Measurements from ENCODE around the gene CDH26.

Gene CDH26

GRCh38 chr20:59958123-59958522 lies at the start of gene CDH26:
Gene CDH26, plus strand, starts transcription at chr20:59958423. Its CDS starts 304 bp downstream, at chr20:59958727.
- no peak within 1 kb of the TSS for H3K4me3 Mint-ChIP-seq
- H3K4me1 Mint-ChIP-seq (ENCODE audit: low read depth), result peaks cover 16% of the 10 kb centered on the region
- no peaks in the 10 kb centered on the region for H3K36me3 Mint-ChIP-seq (ENCODE audit: low read depth)
- intact Hi-C loops (cut with micrococcal nuclease), result no loop called here
- H3K27ac Mint-ChIP-seq, result no peak within 1 kb of the TSS
- no peaks in the 10 kb centered on the region for H3K27me3 Mint-ChIP-seq
- H3K9me3 Mint-ChIP-seq, result no peaks in the 10 kb centered on the region

GRCh38 chr20:59908855-59909254 lies 49.4 kb upstream of the CDH26 start:
- intact Hi-C loops (cut with micrococcal nuclease), result no loop called here
- Mint-ChIP-seq H3K4me1 (ENCODE audit: low read depth) (peaks cover 6% of the 10 kb centered on the region), H3K4me3 (no peak overlapping the region), H3K36me3 (ENCODE audit: low read depth) (no peaks in the 10 kb centered on the region), H3K9me3 (peaks cover 9% of the 10 kb centered on the region), H3K27ac (no peak overlapping the region), H3K27me3 (peaks cover 2% of the 10 kb centered on the region)

DNA sequence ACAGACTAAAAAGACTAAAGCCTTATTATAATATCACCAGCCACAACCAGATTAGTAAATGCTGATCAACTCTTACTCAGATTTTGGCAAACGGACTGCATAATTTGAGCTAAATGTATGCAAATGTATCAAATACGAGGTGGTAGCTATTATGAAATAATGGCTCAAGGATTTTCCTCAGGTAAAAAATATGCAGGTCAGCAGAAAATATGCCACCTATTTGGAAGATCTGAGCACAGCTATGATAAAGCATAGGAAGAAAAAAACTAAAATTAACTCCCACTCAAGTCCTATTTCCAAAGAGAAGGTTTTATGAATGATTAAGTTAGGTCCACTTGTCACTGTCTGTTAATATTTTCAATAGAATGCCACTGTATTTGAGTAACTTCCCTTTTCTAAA lies 47.2 kb upstream of the CDH26 start:
- peaks cover 6% of the 10 kb centered on the region for H3K4me1 Mint-ChIP-seq (ENCODE audit: low read depth)
- no peak overlapping the region for H3K27ac Mint-ChIP-seq
- no peaks in the 10 kb centered on the region for H3K36me3 Mint-ChIP-seq (ENCODE audit: low read depth)
- peaks cover 2% of the 10 kb centered on the region for H3K27me3 Mint-ChIP-seq
- intact Hi-C loops (cut with micrococcal nuclease), result no loop called here
- peaks cover 9% of the 10 kb centered on the region for H3K9me3 Mint-ChIP-seq
- no peak overlapping the region for H3K4me3 Mint-ChIP-seq

DNA sequence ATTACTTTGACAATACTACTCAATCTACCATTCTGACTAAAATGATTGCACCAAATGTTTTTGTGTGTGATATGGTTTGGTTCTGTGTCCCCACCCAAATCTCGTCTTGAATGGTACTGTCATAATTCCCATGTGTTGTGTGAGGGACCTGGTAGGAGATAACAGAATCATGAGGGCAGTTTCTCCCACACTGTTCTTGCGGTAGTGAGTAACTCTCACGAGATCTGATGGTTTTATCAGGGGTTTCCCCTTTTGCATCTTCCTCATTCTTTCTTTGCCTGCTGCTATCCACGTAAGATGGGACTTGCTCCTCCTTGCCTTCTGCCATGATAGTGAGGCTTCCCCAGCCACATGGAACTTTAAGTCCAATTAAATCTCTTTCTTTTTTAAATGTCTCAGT lies 45.6 kb upstream of the CDH26 start:
- Mint-ChIP-seq H3K27ac (no peak overlapping the region), H3K27me3 (no peaks in the 10 kb centered on the region), H3K9me3 (peaks cover 9% of the 10 kb centered on the region), H3K36me3 (ENCODE audit: low read depth) (no peaks in the 10 kb centered on the region), H3K4me3 (no peak overlapping the region), H3K4me1 (ENCODE audit: low read depth) (peaks cover 6% of the 10 kb centered on the region)
- intact Hi-C loops (cut with micrococcal nuclease), result no loop called here

DNA sequence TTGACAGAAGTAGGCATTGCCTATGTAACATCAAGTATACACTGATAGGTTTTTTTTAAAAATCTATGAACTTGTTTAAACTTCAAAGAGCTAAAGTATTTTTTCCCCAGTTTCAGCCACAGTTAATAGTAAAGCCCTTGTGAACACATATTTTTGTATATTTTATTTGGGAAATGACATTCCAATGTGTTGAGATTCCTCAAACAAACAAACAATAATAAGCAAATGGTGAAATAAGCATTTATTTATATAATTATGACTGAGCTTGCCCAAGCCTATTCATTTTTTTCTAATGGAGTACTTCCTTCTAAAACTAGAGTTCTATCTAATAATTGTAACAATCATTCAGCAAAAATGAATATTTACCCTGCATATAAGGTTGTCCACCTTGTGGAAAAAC lies 37.3 kb upstream of the CDH26 start:
- no peaks in the 10 kb centered on the region for H3K36me3 Mint-ChIP-seq (ENCODE audit: low read depth)
- no peak overlapping the region for H3K4me3 Mint-ChIP-seq
- intact Hi-C loops (cut with micrococcal nuclease), result no loop called here
- H3K4me1 Mint-ChIP-seq (ENCODE audit: low read depth), result peaks cover 10% of the 10 kb centered on the region
- no peaks in the 10 kb centered on the region for H3K9me3 Mint-ChIP-seq
- H3K27me3 Mint-ChIP-seq, result peaks cover 1% of the 10 kb centered on the region
- no peak overlapping the region for H3K27ac Mint-ChIP-seq

GRCh38 chr20:59923514-59923913 lies 34.7 kb upstream of the CDH26 start:
- Mint-ChIP-seq H3K4me1 (ENCODE audit: low read depth) (peaks cover 10% of the 10 kb centered on the region), H3K9me3 (no peaks in the 10 kb centered on the region), H3K27ac (no peak overlapping the region), H3K4me3 (no peak overlapping the region), H3K36me3 (ENCODE audit: low read depth) (no peaks in the 10 kb centered on the region), H3K27me3 (peaks cover 1% of the 10 kb centered on the region)
- intact Hi-C loops (cut with micrococcal nuclease), result no loop called here

GRCh38 chr20:59925359-59925758 lies 32.9 kb upstream of the CDH26 start:
- Mint-ChIP-seq H3K27ac (no peak overlapping the region), H3K4me1 (ENCODE audit: low read depth) (peaks cover 10% of the 10 kb centered on the region), H3K4me3 (no peak overlapping the region), H3K36me3 (ENCODE audit: low read depth) (no peaks in the 10 kb centered on the region), H3K9me3 (no peaks in the 10 kb centered on the region), H3K27me3 (peaks cover 1% of the 10 kb centered on the region)
- intact Hi-C loops (cut with micrococcal nuclease), result no loop called here

DNA sequence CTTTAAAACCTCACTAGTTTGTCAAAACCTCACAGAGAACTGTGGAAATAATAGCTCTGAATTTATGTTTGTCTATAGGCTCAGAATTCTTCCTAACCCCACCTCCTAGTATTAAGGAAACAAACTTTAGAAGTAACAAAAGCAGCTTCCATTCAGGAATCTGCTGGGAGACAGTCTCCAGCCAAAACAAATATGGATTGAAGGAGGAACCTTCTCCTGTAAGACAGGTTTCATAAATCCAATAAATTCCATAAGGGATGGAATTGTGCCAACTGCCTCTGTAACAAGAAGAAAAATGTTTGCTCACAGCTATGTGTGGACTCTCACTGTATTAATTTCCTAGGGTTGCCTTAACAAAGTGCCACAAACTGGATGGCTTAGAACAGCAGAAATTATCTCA lies 32.3 kb upstream of the CDH26 start:
- H3K36me3 Mint-ChIP-seq (ENCODE audit: low read depth), result no peaks in the 10 kb centered on the region
- H3K27me3 Mint-ChIP-seq, result peaks cover 1% of the 10 kb centered on the region
- H3K4me3 Mint-ChIP-seq, result no peak overlapping the region
- intact Hi-C loops (cut with micrococcal nuclease), result no loop called here
- H3K27ac Mint-ChIP-seq, result no peak overlapping the region
- H3K9me3 Mint-ChIP-seq, result no peaks in the 10 kb centered on the region
- peaks cover 10% of the 10 kb centered on the region for H3K4me1 Mint-ChIP-seq (ENCODE audit: low read depth)

DNA sequence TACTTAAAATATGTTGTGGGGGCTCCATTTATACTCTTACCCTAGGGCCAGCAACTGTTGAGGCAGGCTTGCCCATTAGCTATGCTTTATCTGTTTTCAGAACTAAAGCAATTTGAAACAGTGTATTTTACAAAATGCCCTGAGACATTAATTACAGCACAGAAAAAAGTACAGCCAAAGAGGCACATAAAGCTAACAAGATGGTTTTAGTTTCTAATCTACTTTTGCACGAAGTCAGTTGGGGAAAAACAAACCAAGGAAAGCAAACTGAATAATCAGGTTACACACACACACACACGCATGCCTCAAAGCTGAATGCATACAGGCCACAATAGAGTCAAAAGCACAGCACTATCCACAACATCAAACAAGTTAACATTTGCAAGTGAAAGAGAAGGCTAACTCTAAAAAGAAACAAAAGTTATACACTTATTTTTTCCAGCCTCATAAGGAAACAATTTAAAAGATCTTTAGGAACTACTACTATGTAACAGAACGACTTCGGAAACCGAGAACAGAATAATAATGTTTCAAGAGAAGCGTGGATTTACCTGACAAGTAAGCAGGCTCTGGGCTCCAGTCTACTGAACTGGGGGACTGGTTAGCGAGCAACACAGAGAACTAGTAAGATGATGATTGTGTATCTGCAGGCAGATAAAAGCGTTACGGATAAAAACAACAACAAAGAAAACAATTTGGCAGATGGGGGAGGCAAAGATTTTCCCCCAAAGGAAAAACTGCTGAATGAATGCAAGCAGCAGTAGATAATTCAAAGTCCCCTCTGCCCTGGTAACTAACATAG lies 26.5 kb upstream of the CDH26 start:
- Mint-ChIP-seq H3K4me1 (ENCODE audit: low read depth) (peaks cover 8% of the 10 kb centered on the region), H3K36me3 (ENCODE audit: low read depth) (no peaks in the 10 kb centered on the region), H3K9me3 (no peaks in the 10 kb centered on the region), H3K4me3 (no peak overlapping the region), H3K27ac (no peak overlapping the region), H3K27me3 (peaks cover 2% of the 10 kb centered on the region)
- intact Hi-C loops (cut with micrococcal nuclease), result no loop called here

- H3K9me3 Mint-ChIP-seq, result no peaks in the 10 kb centered on the region
- intact Hi-C loops (cut with micrococcal nuclease), result no loop called here
- no peak overlapping the region for H3K27ac Mint-ChIP-seq
- no peaks in the 10 kb centered on the region for H3K36me3 Mint-ChIP-seq (ENCODE audit: low read depth)
- peaks cover 8% of the 10 kb centered on the region for H3K4me1 Mint-ChIP-seq (ENCODE audit: low read depth)
- peak overlapping the region; percentile 79 for H3K4me3 Mint-ChIP-seq
- peaks cover 2% of the 10 kb centered on the region for H3K27me3 Mint-ChIP-seq
These were observed 25.5 kb upstream of the CDH26 start for GRCh38 chr20:59932616-59933295.

DNA sequence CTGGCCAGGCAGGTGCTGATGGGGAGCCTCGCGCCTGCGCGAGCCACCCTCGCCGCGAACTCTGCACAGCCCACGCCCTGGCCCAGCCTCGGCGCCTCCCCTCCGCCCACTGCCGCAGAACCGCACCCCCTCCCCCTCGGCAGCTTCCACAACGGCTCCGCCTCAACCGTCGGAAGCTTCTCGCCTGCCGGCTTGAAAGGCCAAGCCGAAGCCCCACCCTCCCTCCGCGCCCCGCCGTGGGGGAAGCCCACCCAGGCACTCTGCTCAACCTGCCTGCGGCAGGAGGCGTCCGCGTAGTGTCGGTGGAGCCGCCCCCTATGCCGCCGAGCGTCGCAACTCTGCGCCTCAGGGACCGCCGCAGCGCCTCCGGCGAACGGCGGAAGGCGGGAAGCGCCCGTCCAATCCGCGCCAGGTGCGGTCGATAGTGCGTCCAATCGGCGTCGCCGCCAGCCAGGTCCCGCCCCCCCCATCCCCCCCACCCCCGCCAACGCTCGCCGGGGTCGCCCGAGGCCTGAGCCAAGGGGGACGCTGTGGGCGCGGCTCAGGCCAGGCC lies 24.9 kb upstream of the CDH26 start, which contains the start of gene SYCP2:
Gene SYCP2 (minus strand): TSS at position 342 of the 553 bp plus-strand sequence. CDS start 11,224 bp downstream, outside the sequence.
- H3K4me3 Mint-ChIP-seq, result peak within 1 kb of the TSS; percentile 79
- no peaks in the 10 kb centered on the region for H3K9me3 Mint-ChIP-seq
- H3K27me3 Mint-ChIP-seq, result peaks cover 2% of the 10 kb centered on the region
- H3K27ac Mint-ChIP-seq, result peak within 1 kb of the TSS; percentile 62
- peaks cover under 1% of the 10 kb centered on the region for H3K36me3 Mint-ChIP-seq (ENCODE audit: low read depth)
- intact Hi-C loops (cut with micrococcal nuclease), result no loop called here
- H3K4me1 Mint-ChIP-seq (ENCODE audit: low read depth), result peaks cover 13% of the 10 kb centered on the region

GRCh38 chr20:59933849-59934585 lies 24.2 kb upstream of the CDH26 start:
- peaks cover 7% of the 10 kb centered on the region for H3K36me3 Mint-ChIP-seq (ENCODE audit: low read depth)
- peaks cover 20% of the 10 kb centered on the region for H3K4me1 Mint-ChIP-seq (ENCODE audit: low read depth)
- peaks cover 2% of the 10 kb centered on the region for H3K27me3 Mint-ChIP-seq
- intact Hi-C loops (cut with micrococcal nuclease), result no loop called here
- H3K4me3 Mint-ChIP-seq, result peak overlapping the region; percentile 79
- H3K27ac Mint-ChIP-seq, result peak overlapping the region; percentile 62
- H3K9me3 Mint-ChIP-seq, result no peaks in the 10 kb centered on the region

GRCh38 chr20:59935457-59936185 lies 22.6 kb upstream of the CDH26 start:
- Mint-ChIP-seq H3K27me3 (peaks cover 2% of the 10 kb centered on the region), H3K27ac (no peak overlapping the region), H3K36me3 (ENCODE audit: low read depth) (peaks cover 11% of the 10 kb centered on the region), H3K4me1 (ENCODE audit: low read depth) (peaks cover 22% of the 10 kb centered on the region), H3K9me3 (no peaks in the 10 kb centered on the region), H3K4me3 (no peak overlapping the region)
- intact Hi-C loops (cut with micrococcal nuclease), result no loop called here

Data from dendritic cell treated with granulocyte-macrophage colony-stimulating factor and Interleukin-4, amounts not matched to agents 40 ng/mL and 50 ng/mL, for 4 days (primary cell).